ENCODE results near the gene FHOD1. TPM values are rescaled to one million over a fixed set of nuclear protein-coding genes. Genes with fewer than 3 reads are reported as not detected.

Gene FHOD1
- total and polyA plus RNA-seq, 2 donors (not counting 1 experiment from before 2014, with no cell fraction given), result 7.1 to 32.7 TPM

- no peak overlapping the region for H3K27ac ChIP-seq (ENCODE audit: insufficient read depth, low read length)
- no peaks in the 10 kb centered on the region for H3K79me2 ChIP-seq (ENCODE audit: control insufficient read depth, insufficient read depth, low read length)
- peaks cover 10% of the 10 kb centered on the region for H3K36me3 ChIP-seq (ENCODE audit: control insufficient read depth, insufficient read depth, low read length)
- no peak for TF ChIP-seq EZH2 (IDR thresholded peaks at IDR 0.05; ENCODE audit: low read length, missing control alignments)
- TF ChIP-seq, protein P1, sequence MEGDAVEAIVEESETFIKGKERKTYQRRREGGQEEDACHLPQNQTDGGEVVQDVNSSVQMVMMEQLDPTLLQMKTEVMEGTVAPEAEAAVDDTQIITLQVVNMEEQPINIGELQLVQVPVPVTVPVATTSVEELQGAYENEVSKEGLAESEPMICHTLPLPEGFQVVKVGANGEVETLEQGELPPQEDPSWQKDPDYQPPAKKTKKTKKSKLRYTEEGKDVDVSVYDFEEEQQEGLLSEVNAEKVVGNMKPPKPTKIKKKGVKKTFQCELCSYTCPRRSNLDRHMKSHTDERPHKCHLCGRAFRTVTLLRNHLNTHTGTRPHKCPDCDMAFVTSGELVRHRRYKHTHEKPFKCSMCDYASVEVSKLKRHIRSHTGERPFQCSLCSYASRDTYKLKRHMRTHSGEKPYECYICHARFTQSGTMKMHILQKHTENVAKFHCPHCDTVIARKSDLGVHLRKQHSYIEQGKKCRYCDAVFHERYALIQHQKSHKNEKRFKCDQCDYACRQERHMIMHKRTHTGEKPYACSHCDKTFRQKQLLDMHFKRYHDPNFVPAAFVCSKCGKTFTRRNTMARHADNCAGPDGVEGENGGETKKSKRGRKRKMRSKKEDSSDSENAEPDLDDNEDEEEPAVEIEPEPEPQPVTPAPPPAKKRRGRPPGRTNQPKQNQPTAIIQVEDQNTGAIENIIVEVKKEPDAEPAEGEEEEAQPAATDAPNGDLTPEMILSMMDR (conservative IDR thresholded peaks at IDR 0.05 in 1 of 2, IDR thresholded peaks at IDR 0.05 in 1 of 2; ENCODE audit: low read depth in 1 of 2, low read length in 2 of 2), result no peak
- H3K9ac ChIP-seq (ENCODE audit: insufficient read depth, low read length), result no peak overlapping the region
- peaks cover 12% of the 10 kb centered on the region for H3K4me1 ChIP-seq (ENCODE audit: control insufficient read depth, extremely low read depth, insufficient read depth, low read length)
- no peak overlapping the region for H2AFZ ChIP-seq (ENCODE audit: low read length)
- no peak overlapping the region for H3K4me3 ChIP-seq (replicated peaks in 1 of 4; ENCODE audit: control extremely low read depth in 1 of 4, insufficient read depth in 1 of 4, low read depth in 3 of 4, low read length in 4 of 4)
- DNase-seq (ENCODE audit: low read depth in 2 of 2), result no peak
- H4K20me1 ChIP-seq (ENCODE audit: control insufficient read depth, extremely low read depth, insufficient read depth, low read length), result no peaks in the 10 kb centered on the region
- no peak overlapping the region for H3K4me2 ChIP-seq (ENCODE audit: extremely low read depth, insufficient read depth, low read length)
- no peaks in the 10 kb centered on the region for H3K9me3 ChIP-seq (ENCODE audit: control insufficient read depth, insufficient read depth, low read depth, low read length)
- no peaks in the 10 kb centered on the region for H3K27me3 ChIP-seq (ENCODE audit: control insufficient read depth, insufficient read depth, low read length)
Observed at GRCh38 chr16:67270931-67271338, 23.7 kb upstream of the FHOD1 start.

DNA sequence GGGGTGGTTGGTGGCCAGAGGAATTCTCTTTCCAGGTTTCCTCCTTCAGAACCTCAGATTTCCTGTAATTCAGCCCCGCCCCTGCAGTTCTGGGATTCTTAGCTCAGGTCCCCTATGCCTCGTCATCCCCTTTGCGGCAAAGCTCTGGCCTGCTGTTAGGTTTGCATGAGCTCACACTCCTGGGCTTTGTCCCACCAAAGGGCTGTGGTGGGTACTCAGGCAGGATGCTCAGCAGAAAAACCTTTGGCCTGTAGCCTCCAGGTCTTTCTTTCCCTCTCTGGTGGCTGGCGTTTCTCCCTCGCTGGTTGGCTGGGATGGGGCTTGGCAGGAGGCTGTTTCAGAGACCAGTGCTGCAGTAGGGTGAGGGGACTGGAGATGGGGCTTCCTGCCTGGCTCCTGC is 22.5 kb upstream of the FHOD1 start:
- no peaks in the 10 kb centered on the region for H3K27me3 ChIP-seq (ENCODE audit: control insufficient read depth, insufficient read depth, low read length)
- H2AFZ ChIP-seq (ENCODE audit: low read length), result no peak overlapping the region
- H3K9me3 ChIP-seq (ENCODE audit: control insufficient read depth, insufficient read depth, low read depth, low read length), result no peaks in the 10 kb centered on the region
- no peaks in the 10 kb centered on the region for H3K79me2 ChIP-seq (ENCODE audit: control insufficient read depth, insufficient read depth, low read length)
- no peak overlapping the region for H3K4me2 ChIP-seq (ENCODE audit: extremely low read depth, insufficient read depth, low read length)
- no peaks in the 10 kb centered on the region for H4K20me1 ChIP-seq (ENCODE audit: control insufficient read depth, extremely low read depth, insufficient read depth, low read length)
- H3K4me3 ChIP-seq (replicated peaks in 1 of 4; ENCODE audit: control extremely low read depth in 1 of 4, insufficient read depth in 1 of 4, low read depth in 3 of 4, low read length in 4 of 4), result no peak overlapping the region
- no peak overlapping the region for H3K9ac ChIP-seq (ENCODE audit: insufficient read depth, low read length)
- peak in 1 of 2 donors; percentile 97 for DNase-seq (ENCODE audit: low read depth in 2 of 2)
- peaks cover 10% of the 10 kb centered on the region for H3K36me3 ChIP-seq (ENCODE audit: control insufficient read depth, insufficient read depth, low read length)
- peaks cover 12% of the 10 kb centered on the region for H3K4me1 ChIP-seq (ENCODE audit: control insufficient read depth, extremely low read depth, insufficient read depth, low read length)
- TF ChIP-seq, protein P1 (conservative IDR thresholded peaks at IDR 0.05 in 1 of 2, IDR thresholded peaks at IDR 0.05 in 1 of 2; ENCODE audit: low read depth in 1 of 2, low read length in 2 of 2), result no peak
- no peak for TF ChIP-seq EZH2 (IDR thresholded peaks at IDR 0.05; ENCODE audit: low read length, missing control alignments)
- H3K27ac ChIP-seq (ENCODE audit: insufficient read depth, low read length), result peak overlapping the region; percentile 13

- peaks cover 12% of the 10 kb centered on the region for H3K4me1 ChIP-seq (ENCODE audit: control insufficient read depth, extremely low read depth, insufficient read depth, low read length)
- no peaks in the 10 kb centered on the region for H3K9me3 ChIP-seq (ENCODE audit: control insufficient read depth, insufficient read depth, low read depth, low read length)
- H3K4me3 ChIP-seq (replicated peaks in 1 of 4; ENCODE audit: control extremely low read depth in 1 of 4, insufficient read depth in 1 of 4, low read depth in 3 of 4, low read length in 4 of 4), result no peak overlapping the region
- H2AFZ ChIP-seq (ENCODE audit: low read length), result no peak overlapping the region
- no peaks in the 10 kb centered on the region for H4K20me1 ChIP-seq (ENCODE audit: control insufficient read depth, extremely low read depth, insufficient read depth, low read length)
- DNase-seq (ENCODE audit: low read depth in 2 of 2), result peak; percentile 86 to 97
- H3K27ac ChIP-seq (ENCODE audit: insufficient read depth, low read length), result no peak overlapping the region
- no peaks in the 10 kb centered on the region for H3K27me3 ChIP-seq (ENCODE audit: control insufficient read depth, insufficient read depth, low read length)
- peaks cover 8% of the 10 kb centered on the region for H3K36me3 ChIP-seq (ENCODE audit: control insufficient read depth, insufficient read depth, low read length)
- no peak overlapping the region for H3K4me2 ChIP-seq (ENCODE audit: extremely low read depth, insufficient read depth, low read length)
- no peaks in the 10 kb centered on the region for H3K79me2 ChIP-seq (ENCODE audit: control insufficient read depth, insufficient read depth, low read length)
- TF ChIP-seq EZH2 (IDR thresholded peaks at IDR 0.05; ENCODE audit: low read length, missing control alignments), result no peak
- TF ChIP-seq, protein P1 (conservative IDR thresholded peaks at IDR 0.05 in 1 of 2, IDR thresholded peaks at IDR 0.05 in 1 of 2; ENCODE audit: low read depth in 1 of 2, low read length in 2 of 2), result no peak
- H3K9ac ChIP-seq (ENCODE audit: insufficient read depth, low read length), result no peak overlapping the region
Observed at GRCh38 chr16:67268136-67268579, 20.9 kb upstream of the FHOD1 start.
